ENCODE data around the gene FNDC4.

- TF ChIP-seq CTCF (IDR thresholded peaks at IDR 0.05) (no peak), POLR2A (IDR thresholded peaks at IDR 0.05) (no peak)
Observed at GRCh38 chr2:27494944-27495554, at the start of gene FNDC4.
